Stimulated activated memory B cell treated with anti-CD40 and anti-IgM and Interleukin-4, amounts not matched to agents 10 μg/mL and 1 μg/mL and 100 μg/mL, for 72 hours (primary cell): ENCODE data around the gene POTED.
"Not testable (repeated sequence)": the region's sequence is repeated elsewhere in the genome, so short reads cannot be mapped to it uniquely, and the experiment has no call there.

Experiments used
- ATAC-seq: fragments of 150-1000 bp; cut with Tn5 transposase; 2 replicates; pipeline ENCODE4 v1.10.0; 2021
- H3K27ac Mint-ChIP-seq: one replicate; pipeline ENCODE4 v1.8.0; 2022; ENCODE audit warnings: mild to moderate bottlenecking, mixed read lengths
- H3K27me3 Mint-ChIP-seq: one replicate; pipeline ENCODE4 v1.8.0; 2022; ENCODE audit warnings: mixed read lengths
- H3K36me3 Mint-ChIP-seq: one replicate; pipeline ENCODE4 v1.8.0; 2022; ENCODE audit warnings: mixed read lengths
- H3K4me1 Mint-ChIP-seq: one replicate; pipeline ENCODE4 v1.8.0; 2022; ENCODE audit warnings: mixed read lengths
- H3K4me3 Mint-ChIP-seq: one replicate; pipeline ENCODE4 v1.8.0; 2022; ENCODE audit warnings: mild to moderate bottlenecking, moderate library complexity, mixed read lengths
- H3K9me3 Mint-ChIP-seq: one replicate; pipeline ENCODE4 v1.8.0; 2022; ENCODE audit warnings: mixed read lengths

The POTED gene

GRCh38 chr21:13609477-13609876 is at the start of gene POTED:
Gene POTED (plus strand): TSS chr21:13609777. CDS start chr21:13610229, 452 bp downstream.
- not testable (repeated sequence) for H3K27me3 Mint-ChIP-seq, H3K36me3 Mint-ChIP-seq, H3K9me3 Mint-ChIP-seq, H3K27ac Mint-ChIP-seq, H3K4me1 Mint-ChIP-seq, ATAC-seq, H3K4me3 Mint-ChIP-seq

- H3K36me3 Mint-ChIP-seq = not testable (repeated sequence)
These were observed 40.5 kb downstream of the POTED start for GRCh38 chr21:13650101-13650500.

DNA sequence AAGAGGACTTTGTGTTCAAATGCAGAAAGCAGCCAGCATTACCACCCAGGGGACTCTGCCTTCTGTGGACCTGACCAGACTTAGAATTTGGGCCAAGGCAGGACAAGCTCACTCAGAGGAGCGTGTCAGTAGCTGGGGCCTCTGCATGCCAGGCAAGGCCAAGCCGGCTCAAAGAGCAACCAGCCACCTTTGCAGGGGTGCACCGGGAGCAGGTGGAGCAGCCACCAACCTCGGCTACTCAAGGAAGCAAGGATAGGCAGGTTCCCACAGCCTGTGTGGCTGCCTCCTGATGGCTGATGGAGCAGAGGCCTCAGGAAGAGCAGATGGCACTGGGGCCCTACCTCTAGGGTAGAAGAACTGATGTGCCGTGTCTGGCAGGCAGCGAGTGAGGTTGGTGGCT is 42.2 kb downstream of the POTED start:
- not testable (repeated sequence) for H3K36me3 Mint-ChIP-seq, H3K4me1 Mint-ChIP-seq, H3K9me3 Mint-ChIP-seq, ATAC-seq, H3K27me3 Mint-ChIP-seq, H3K4me3 Mint-ChIP-seq, H3K27ac Mint-ChIP-seq

More at GRCh38 chr21:13650101-13650500, 40.5 kb downstream of the POTED start:
- H3K4me3 Mint-ChIP-seq, H3K27me3 Mint-ChIP-seq, H3K4me1 Mint-ChIP-seq, H3K9me3 Mint-ChIP-seq, H3K27ac Mint-ChIP-seq, ATAC-seq: not testable (repeated sequence)
